ENCODE results near the gene AGAP1.

Gene AGAP1

DNA sequence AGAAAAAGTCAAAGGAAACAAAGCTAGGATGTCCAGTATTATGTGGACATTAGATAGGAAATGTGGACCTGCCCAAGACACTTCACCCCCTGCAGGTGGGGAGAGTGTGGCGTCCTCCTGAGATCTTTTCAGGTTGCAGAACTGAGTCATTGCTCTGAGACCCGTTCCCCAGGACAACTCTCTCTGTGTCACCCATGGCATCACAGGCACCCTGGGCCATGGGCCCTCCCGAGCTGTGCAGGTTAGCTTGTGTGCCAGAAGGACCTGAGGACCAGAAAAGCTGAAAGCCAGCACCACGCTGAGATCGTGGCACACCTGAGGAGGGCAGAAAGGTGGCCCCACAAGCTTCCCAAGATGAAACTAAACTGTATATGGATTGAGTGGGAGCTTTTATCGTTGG, 229.5 kb downstream of the AGAP1 start:
- no peak for DNase-seq

GRCh38 chr2:235723811-235724465, 230.1 kb downstream of the AGAP1 start:
- no peak for DNase-seq

GRCh38 chr2:235725016-235725489, 231.2 kb downstream of the AGAP1 start:
- no peak for DNase-seq

DNA sequence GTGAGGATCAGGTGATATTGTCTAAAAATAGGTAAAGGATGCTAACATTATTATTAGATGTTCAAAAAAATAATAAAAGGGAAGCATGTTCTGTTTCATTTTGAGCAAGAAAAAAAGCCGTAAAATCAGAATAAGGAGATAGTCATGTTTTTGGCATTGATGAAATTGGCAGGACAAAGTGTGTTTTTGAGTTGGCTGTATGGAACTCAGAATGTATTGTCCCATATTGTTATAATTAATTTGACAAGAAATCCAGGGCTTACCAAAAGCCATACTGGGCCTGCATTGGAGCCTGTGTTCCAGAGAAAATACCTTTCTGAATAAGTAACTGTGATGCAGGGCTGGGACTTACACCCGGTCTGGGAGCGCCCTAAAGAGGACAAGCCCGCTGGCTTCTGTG, 232.0 kb downstream of the AGAP1 start:
- no peak for DNase-seq

DNA sequence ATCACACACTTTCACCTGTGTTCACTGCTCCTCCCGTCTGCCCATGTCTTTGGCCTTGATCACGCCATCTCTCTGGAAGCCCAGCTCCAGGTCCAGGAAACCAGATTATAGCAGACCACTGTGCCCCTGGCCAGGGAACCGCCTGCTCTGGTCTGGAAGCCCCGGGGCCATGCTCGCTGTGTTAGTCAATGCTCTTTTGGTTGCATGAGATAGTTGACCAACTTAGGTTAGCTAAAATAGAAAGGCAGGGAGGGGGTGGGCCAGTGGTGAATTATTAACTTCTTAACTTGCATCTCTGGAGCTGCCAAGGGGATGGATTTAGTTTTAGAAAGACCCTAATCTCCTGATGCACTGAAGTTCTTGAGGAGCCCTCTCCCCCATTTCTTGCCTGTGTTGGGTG, 232.7 kb downstream of the AGAP1 start:
- DNase-seq: no peak

GRCh38 chr2:235727174-235727573, 233.3 kb downstream of the AGAP1 start:
- DNase-seq: no peak

GRCh38 chr2:235727891-235728799, 234.3 kb downstream of the AGAP1 start:
- no peak for DNase-seq

DNA sequence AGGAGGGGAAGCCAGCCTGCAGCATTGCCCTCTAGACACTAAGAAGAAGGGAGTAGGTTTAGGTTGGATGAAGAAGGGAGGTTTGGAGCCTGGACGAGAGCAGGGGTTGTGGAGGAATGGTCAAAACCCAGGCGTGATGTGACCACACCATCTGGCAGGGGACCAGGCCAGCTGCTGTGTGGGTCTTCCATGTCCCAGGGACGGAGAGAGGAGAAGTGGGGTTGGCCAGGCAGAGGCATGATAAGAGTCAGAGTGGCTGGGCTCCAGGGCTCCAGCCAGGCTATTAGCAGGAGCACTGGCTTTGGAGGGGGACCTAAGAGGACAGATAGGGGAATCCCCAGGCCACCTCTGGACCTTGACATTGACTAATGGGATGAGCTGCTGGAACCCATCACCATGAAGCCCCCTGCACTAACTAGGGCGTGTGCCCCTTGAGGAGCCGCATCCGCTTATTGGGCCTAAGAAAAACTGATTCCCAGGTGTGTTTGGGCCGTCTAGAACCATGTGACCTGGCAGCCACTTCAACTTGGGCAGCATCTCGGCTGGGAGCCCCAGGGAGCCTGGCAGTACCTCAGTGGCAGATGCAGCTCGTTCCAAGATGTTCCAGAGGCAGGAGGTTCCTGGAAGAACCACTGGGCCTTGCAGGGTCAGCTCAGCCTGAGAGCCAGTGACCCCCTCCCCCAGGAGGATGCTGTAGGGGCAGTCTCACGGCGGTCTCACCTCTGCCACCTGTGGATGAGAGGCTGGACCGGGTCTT, 235.1 kb downstream of the AGAP1 start:
- no peak for DNase-seq

- DNase-seq: no peak
Measured at GRCh38 chr2:235729557-235729947, 235.7 kb downstream of the AGAP1 start.

- DNase-seq: no peak
Measured at GRCh38 chr2:235730115-235730514, 236.3 kb downstream of the AGAP1 start.

- no peak for DNase-seq
Measured at GRCh38 chr2:235733761-235734160, 239.9 kb downstream of the AGAP1 start.

DNA sequence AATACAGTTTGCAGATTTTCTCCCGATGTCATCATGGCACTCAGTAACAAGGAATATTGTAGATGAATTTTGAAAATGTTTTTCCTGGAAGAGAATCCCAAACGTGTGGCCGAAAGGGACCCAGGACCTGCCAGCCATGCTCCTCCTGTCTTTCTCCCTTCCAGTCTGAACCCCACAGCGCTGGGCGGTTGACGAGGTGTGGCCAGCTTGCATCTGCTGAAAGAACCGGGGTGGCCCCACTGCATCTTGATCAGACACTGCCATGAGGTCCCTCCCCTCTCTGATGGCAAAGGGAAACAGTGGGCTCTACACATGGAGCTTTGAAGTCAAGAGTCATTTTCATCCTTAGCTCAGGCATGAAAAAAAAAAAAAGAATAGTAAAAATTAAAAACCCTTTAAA, 240.3 kb downstream of the AGAP1 start:
- no peak for DNase-seq

- DNase-seq: no peak
Measured at GRCh38 chr2:235734688-235735231, 240.9 kb downstream of the AGAP1 start.

GRCh38 chr2:235737396-235737795, 243.6 kb downstream of the AGAP1 start:
- no peak for DNase-seq

GRCh38 chr2:235737840-235738239, 244.0 kb downstream of the AGAP1 start:
- no peak for DNase-seq

GRCh38 chr2:235739704-235740415, 246.0 kb downstream of the AGAP1 start:
- no peak for DNase-seq

DNA sequence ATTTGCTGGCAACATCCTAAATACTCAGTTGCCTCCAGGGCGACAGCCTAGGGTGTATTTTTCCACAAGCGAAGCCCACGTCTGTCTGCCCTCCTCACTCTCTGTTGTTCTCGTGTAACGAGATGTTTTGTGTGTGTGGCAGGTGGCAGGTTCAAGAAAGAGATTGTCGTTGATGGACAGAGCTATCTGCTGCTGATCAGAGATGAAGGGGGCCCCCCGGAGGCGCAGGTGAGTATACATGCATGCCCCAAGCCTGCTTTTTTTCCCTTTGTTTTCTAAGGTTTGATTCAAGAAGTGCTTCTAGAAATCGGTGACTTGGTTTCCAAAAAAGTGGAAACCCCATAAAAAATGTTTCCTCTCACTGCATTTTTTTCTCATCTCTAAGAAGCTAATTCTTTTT, 247.0 kb downstream of the AGAP1 start:
- no peak for DNase-seq

GRCh38 chr2:235744161-235744560, 250.3 kb downstream of the AGAP1 start:
- DNase-seq: no peak

DNA sequence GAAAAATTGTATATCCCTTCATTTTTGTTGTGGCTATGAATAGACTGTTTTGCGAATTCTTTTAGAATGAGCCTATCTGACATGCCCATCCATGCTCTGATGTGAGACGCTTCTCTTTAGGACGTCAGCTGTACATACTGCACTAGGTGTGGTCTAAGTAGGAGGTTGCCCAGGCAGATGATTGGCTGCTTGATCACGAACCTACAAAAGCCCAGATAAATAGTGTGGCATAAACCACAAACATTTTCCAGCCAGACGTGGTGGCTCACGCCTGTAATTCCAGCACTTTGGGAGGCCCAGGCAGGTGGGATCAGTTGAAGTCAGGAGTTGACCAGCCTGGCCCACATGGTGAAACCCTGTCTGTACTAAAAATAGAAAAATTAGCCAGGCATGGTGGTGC, 251.8 kb downstream of the AGAP1 start:
- DNase-seq: no peak

DNA sequence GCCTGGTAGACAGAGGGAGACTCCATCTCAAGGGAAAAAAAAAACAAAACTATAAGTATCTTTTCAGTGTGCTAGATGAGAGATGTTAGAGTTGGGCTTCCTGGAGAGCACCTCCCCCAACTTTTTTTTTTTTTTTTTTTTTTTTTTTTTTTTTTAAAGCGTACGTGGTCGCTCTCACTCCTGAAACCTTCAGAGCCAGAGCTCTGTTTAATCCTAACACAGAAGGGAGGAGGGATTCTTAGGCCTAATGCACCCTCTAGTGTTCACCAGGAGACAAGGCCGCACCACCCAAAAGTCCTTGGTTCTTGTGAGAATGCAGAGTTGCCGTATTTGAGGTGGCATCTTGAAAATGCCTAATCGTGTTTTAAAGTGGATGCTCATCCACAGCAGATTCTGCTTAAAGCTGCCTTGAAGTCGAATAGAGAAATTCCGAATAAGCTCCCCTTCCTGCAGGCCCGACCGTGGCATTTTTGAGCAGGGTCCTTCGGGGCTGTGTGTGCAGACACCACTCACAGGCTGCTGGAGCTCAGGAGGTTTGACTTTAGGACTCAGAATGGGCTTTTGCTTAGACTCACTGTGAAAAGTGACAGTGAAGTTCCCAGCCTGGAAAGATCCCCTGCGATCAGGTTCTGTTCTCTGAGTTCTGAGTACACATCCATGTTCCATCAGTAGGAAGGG, 252.6 kb downstream of the AGAP1 start:
- DNase-seq: no peak

DNA sequence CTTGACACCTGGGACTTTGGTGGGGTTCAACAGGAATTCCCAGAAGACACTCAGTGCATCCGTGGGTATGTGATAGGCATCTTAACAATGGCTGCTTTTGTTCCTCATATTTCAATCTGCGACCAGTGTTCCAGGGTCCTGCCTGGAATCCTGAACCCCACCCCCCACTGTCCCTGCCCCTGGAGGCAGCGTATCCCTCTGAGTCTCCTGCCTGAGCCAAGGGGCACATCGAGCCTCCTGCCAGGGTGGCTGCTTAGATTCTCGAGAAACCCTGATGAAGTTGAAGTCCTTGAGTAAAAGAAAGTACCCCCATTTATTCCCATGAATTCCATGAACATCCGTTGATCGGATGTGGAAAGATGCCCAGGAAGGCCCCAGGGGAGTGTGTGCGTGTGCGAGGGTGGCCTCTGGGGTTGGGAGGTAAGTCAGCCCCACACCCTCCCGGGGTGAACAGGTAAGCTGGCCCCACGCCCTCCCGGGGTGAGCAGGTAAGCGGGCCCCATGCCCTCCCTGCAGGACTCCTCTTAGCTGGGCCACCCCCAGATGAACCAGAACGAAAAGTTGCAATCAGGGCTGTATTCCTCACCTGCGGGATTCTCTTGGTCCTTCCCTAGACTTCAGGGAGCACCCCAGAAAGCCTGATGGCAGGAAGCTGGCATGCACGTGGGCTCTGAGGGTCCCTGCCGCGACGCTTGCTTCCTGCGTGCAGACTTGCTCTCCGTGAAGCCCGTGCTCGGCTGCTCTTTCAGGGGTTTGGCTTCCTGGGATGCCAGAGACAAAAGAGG, 253.3 kb downstream of the AGAP1 start:
- DNase-seq: no peak

Data from effector CD8-positive, alpha-beta T cell (primary cell).